HL-60 (cell line): ENCODE data around the gene ZNF521.

Experiments
- DNase-seq, 2 experiments: peaks; one replicate each; pipeline ENCODE4 v3.0.0-alpha.2; 2010 to 2020; ENCODE audit warnings: low read depth in 1 of 2, low spot score in 1 of 2
- H3K27ac ChIP-seq: fragments of 250-450 bp; sonication (Bioruptor Pico); replicated peaks from 2 replicates; pipeline ENCODE4 v1.5.1; 2020; ENCODE audit warnings: mild to moderate bottlenecking, moderate library complexity
- H3K27me3 ChIP-seq: fragments of 250-450 bp; sonication (Bioruptor Pico); 2 replicates; pipeline ENCODE4 v1.5.1; 2021; ENCODE audit warnings: mild to moderate bottlenecking, moderate library complexity; ENCODE audit not compliant: insufficient read depth, poor library complexity, severe bottlenecking
- H3K4me3 ChIP-seq: replicated peaks from 2 replicates; pipeline ENCODE4 v1.5.1; 2011; ENCODE audit warnings: mild to moderate bottlenecking, control low read depth, low read length; ENCODE audit not compliant: insufficient read depth
- CTCF ChIP-seq: IDR thresholded peaks from one replicate; pipeline ENCODE4 v1.5.1; 2011; ENCODE audit warnings: low read length, control low read depth, inconsistent platforms; ENCODE audit not compliant: insufficient read depth
- GABPA ChIP-seq: IDR thresholded peaks from 2 replicates; pipeline ENCODE4 v1.6.1; 2012; ENCODE audit warnings: low read depth
- POLR2AphosphoS5 ChIP-seq: IDR thresholded peaks from 2 replicates; pipeline ENCODE4 v1.6.1; 2012; ENCODE audit warnings: low read depth
- REST ChIP-seq: IDR thresholded peaks from 2 replicates; pipeline ENCODE4 v1.6.1; 2012; ENCODE audit warnings: low read depth; ENCODE audit not compliant: insufficient replicate concordance
- SPI1 ChIP-seq: IDR thresholded peaks from 2 replicates; pipeline ENCODE4 v1.6.1; 2012; ENCODE audit warnings: low read depth, mild to moderate bottlenecking, borderline replicate concordance

Gene ZNF521

DNA sequence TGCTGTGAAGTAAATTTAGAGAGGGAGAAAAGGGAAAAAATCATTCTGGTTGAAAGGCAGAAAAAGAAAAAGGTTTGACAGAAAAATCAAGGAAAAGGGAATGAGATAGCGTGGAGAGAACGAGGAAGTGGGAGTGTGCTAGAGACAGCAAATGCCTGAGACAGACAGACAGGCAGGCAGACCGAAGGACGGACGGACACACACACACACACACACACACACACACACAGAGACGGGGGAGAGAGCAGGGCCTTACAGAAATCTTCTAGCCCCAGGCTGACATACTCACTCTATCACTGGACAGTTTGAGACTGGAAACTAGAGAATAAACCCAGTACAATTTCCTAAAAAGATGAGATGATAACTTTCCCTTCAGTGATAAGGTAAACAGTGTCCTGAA lies 238.4 kb downstream of the ZNF521 start:
- TF ChIP-seq CTCF (no peak), POLR2AphosphoS5 (no peak), SPI1 (no peak), GABPA (no peak), REST (no peak)
- no peak for DNase-seq
- Histone ChIP-seq H3K4me3 (no peak overlapping the region), H3K27me3 (no peaks in the 10 kb centered on the region), H3K27ac (no peak overlapping the region)

GRCh38 chr18:25112821-25113434 lies 239.0 kb downstream of the ZNF521 start:
- Histone ChIP-seq H3K4me3 (no peak overlapping the region), H3K27me3 (no peaks in the 10 kb centered on the region), H3K27ac (no peak overlapping the region)
- DNase-seq = no peak
- TF ChIP-seq CTCF (no peak), REST (no peak), GABPA (no peak), SPI1 (no peak), POLR2AphosphoS5 (no peak)

GRCh38 chr18:25111377-25112288 lies 240.3 kb downstream of the ZNF521 start:
- no peak for DNase-seq
- H3K27ac ChIP-seq = no peak overlapping the region
- TF ChIP-seq REST (no peak), CTCF (no peak), GABPA (no peak), SPI1 (no peak), POLR2AphosphoS5 (no peak)

More at GRCh38 chr18:25111377-25112288, 240.3 kb downstream of the ZNF521 start:
- Histone ChIP-seq H3K4me3 (no peak overlapping the region), H3K27me3 (no peaks in the 10 kb centered on the region)
